GM19043 (cell line): ENCODE measurements around the gene IL18.
"Not testable (repeated sequence)": the region's sequence is repeated elsewhere in the genome, so short reads cannot be mapped to it uniquely, and the experiment has no call there.

Experiments used
- ATAC-seq: cut with Tn5 transposase; IDR thresholded peaks from one replicate; pipeline ENCODE4 v1.9.1; 2021; ENCODE audit warnings: low read depth; ENCODE audit not compliant: unreplicated experiment

IL18 gene

GRCh38 chr11:112172362-112172994, 8.6 kb upstream of the IL18 start:
- ATAC-seq = no peak

DNA sequence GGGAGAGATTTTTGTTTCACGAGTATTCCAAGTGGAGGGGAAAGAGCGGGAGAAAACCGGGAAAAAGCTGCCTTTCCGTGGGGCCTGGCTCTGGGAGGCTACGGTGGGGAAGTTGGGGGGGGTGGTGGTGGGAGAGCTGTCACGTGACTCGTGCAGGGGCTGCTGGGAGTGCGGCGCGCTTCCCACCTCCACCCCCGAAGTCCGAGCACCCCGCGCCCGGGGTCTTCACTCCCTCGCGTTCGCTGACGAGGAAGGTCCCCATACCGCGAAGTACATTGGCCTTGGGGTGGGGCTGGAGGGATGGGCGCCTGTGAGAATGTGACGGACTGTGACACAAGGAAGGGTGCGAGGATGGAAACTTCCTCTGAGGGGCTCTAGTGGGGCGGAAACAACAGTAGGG, 3.3 kb upstream of the IL18 start, which contains the start of gene TEX12:
TSS of gene TEX12 (plus strand) at position 228 of the 400 bp plus-strand sequence. CDS start 1,897 bp downstream, outside the sequence.
- ATAC-seq = no peak

- ATAC-seq = no peak
Observed at GRCh38 chr11:112166562-112166961, 2.7 kb upstream of the IL18 start.

DNA sequence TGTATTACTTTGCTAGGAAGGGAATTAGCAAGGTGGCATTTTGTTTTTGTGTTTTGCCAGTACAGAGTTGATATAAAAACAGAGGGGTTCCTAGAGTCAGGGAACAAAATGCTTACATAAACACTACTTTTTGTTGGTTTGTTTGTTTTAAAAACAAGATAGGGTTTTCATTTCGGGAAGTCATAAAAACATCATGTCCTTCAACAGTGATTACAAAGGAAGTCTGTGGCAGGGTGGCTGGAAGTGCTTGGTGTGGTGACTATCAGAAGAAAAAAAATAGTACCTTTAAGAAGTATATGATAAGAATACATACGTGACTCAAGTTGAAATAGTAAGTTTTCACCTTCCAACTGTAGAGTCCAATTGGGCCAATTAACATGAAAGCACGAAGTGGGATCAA, 1.2 kb upstream of the IL18 start:
- ATAC-seq = no peak

GRCh38 chr11:112162761-112163546, 940 bp downstream of the IL18 start:
- no peak for ATAC-seq

GRCh38 chr11:112162200-112162599, 1.7 kb downstream of the IL18 start:
- not testable (repeated sequence) for ATAC-seq

- no peak for ATAC-seq
Observed at GRCh38 chr11:112161012-112161411, 2.9 kb downstream of the IL18 start.

GRCh38 chr11:112160091-112160848, 3.6 kb downstream of the IL18 start:
- ATAC-seq = no peak

DNA sequence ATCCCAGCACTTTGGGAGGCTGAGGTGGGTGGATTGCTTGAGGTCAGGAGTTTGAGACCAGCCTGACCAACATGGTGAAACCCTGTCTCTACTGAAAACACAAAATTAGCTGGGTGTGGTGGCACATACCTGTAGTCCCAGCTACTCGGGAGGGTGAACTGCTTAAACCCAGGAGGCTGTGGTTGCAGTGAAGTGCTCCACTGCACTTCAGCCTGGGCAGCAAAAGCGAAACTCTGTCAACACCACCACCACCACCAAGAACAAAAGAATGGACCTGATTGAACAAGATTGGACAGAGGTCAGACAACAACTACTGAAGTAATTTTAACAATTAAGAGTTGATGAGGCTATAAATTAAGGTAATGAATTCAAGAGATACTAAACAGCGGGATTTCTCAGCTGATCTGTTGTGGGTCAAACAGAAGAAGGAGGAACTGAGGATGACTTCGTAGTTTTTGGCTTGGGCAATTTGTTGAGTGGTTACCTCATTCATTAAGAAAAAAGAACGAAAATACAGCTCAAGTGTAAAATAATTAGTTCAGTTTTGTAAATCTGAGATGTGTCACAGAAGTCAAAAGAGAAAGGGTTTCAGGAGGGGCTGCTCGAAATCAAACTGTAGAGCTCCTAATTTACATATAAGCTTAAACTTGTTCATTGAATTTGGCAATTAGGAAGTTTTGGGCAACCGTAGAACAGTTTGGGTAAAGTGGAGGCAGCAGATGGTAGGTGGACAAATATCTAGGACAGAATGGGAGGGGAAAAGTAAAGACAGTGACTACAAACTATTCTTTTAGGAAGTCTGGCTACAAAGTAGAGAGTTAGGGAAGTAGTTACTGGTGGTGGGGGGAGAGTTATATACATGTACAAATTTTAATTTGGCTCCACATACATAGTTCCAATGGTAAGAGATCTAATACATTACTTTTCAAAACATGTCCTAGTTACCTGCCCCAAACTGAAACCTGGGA, 4.5 kb downstream of the IL18 start:
- ATAC-seq = no peak

GRCh38 chr11:112156956-112157766, 6.7 kb downstream of the IL18 start:
- no peak for ATAC-seq

- ATAC-seq = no peak
Observed at GRCh38 chr11:112156153-112156955, 7.5 kb downstream of the IL18 start.

DNA sequence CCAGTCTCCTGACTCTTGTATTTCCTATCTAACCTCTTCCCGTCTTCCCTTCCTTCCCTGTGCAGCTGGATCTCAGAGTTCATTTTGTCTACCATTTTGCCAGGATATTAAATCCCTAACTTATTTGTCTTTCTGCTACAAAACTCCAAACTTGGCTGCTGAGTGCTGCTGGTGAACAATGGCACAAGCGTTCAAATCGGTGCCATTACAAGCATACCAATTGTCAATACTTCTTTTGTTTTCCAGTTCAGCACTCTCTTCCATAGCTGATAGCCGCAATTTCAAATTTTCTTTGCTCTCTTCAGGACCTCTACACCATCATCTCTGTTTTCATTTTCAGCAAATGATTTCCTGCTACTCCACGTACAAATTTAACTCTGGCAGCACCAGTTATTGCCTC, 13.4 kb downstream of the IL18 start:
- no peak for ATAC-seq

- no peak for ATAC-seq
Observed at GRCh38 chr11:112143597-112143996, 20.3 kb downstream of the IL18 start.

DNA sequence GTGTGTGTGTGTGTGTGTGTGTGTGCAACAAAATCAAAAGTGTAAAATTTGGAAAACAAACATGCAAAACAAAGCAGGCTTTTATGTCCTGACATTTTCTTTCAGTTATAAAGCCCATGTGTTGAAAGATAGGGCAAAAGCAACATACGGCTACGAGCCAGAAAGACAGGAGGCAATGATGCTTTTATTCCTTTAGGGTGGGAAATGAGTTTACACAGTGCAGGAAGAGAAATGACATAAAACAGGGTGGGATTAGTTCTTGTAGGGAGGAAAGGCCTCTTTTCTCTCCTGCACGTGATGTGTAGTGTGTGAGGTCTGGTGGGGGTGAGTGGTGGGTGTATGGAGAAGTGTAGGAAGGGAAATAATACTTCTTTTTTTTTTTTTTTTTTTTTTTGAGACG, 29.4 kb downstream of the IL18 start:
- ATAC-seq = no peak

DNA sequence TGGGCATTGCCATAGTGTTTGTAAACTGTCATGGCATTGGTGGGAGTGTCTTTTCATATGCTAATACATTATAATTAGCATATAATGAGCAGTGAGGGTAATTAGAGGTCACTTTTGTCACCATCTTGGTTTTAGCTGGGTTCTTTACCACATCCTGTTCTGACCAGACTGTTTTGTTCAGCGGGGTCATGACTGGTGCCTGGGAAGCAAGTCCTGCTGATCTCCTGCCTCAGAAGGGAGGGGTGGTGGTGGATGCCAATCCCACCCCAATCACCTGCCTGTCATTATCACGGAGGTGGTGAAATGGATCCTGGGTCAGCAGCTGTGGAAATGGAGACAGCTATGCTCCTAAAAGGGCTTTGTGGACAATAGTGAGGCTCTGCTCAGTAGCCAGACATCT, 31.2 kb downstream of the IL18 start:
- ATAC-seq = no peak

DNA sequence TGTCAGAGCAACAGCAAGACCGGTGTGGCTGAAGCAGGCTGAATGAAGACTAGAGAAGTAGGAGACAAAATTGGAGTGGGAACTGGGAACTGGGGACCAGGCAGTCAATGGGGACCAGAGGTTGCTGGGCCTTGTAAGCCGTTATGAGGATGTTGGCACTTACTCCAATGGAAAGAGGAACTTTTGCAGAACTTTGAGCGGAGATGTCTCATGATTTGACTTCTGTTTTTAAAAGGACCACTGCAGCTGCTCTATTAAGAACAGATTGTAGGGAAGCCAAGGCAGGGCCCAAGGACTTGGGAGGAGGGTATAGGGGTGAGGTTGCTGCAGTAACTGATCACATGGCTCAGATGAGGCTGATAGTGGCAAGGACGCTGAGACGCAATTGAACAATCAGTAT, 34.2 kb downstream of the IL18 start:
- ATAC-seq = no peak

GRCh38 chr11:112128483-112129121, 35.3 kb downstream of the IL18 start:
- no peak for ATAC-seq

DNA sequence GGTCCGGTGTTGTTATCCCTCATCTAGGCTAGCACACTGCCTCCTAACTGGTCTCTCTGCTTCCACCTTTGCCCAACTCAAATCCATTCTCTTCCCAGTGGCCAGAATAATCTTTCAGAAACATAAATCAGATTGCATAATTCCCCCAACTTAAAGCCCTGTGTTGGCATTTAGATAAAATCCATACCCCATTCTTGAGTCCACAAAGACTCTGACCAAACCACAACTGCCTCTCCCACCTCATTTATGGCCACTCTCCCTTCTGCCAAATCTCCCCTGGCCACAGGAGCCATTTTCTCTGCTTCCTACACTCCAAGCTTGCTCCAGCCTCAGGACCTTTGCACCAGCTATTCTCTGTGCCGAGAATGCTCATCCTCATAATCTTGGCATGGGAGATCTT, 36.8 kb downstream of the IL18 start:
- ATAC-seq = no peak
